ENCODE data around the gene NEK10. TPM values are rescaled to one million over a fixed set of nuclear protein-coding genes. Genes with fewer than 3 reads are reported as not detected.

NEK10 gene
- total RNA-seq, 1 donor from 2014 or later: 3.3 TPM

DNA sequence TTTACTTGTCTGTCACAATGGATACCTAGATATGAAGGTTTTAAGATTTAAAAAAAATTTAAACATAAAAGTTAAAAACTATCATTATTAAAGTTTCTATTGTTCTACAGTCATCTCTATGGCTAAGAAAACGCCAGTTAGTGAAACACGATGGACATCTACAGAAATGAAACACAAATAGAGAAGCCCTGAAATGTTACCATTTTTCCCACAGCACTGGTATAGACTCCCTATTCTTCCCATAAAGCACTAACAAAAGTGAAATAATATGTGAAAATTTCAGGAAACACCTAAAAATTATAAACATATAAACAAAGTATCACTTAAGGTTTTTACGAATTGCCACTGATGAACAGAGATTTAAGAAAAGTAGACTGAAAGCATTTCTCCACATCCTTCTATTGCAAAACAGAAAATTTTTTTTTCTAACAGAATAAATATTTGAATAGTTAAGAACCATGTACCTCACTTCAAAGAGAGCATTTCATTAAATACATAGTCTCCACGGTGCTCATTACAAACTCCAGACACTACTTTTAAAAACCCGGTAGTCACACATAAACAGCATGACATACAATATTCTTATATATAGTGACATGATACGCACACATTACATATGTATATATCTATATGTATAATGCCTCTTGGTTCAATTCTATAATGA is 7.1 kb upstream of the NEK10 start:
- no peaks in the 10 kb centered on the region for H3K27me3 Mint-ChIP-seq
- no peak for DNase-seq (ENCODE audit: low spot score, unreplicated experiment)
- H3K4me3 Mint-ChIP-seq (ENCODE audit: low read depth): no peak overlapping the region
- TF ChIP-seq, protein P1, sequence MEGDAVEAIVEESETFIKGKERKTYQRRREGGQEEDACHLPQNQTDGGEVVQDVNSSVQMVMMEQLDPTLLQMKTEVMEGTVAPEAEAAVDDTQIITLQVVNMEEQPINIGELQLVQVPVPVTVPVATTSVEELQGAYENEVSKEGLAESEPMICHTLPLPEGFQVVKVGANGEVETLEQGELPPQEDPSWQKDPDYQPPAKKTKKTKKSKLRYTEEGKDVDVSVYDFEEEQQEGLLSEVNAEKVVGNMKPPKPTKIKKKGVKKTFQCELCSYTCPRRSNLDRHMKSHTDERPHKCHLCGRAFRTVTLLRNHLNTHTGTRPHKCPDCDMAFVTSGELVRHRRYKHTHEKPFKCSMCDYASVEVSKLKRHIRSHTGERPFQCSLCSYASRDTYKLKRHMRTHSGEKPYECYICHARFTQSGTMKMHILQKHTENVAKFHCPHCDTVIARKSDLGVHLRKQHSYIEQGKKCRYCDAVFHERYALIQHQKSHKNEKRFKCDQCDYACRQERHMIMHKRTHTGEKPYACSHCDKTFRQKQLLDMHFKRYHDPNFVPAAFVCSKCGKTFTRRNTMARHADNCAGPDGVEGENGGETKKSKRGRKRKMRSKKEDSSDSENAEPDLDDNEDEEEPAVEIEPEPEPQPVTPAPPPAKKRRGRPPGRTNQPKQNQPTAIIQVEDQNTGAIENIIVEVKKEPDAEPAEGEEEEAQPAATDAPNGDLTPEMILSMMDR (IDR thresholded peaks at IDR 0.05; ENCODE audit: unreplicated experiment): no peak
- H3K4me1 Mint-ChIP-seq (ENCODE audit: low read depth): no peaks in the 10 kb centered on the region
- peaks cover 7% of the 10 kb centered on the region for H3K36me3 Mint-ChIP-seq (ENCODE audit: insufficient read depth)
- H3K27ac Mint-ChIP-seq: no peak overlapping the region
- no peaks in the 10 kb centered on the region for H3K9me3 Mint-ChIP-seq (ENCODE audit: low read depth)

DNA sequence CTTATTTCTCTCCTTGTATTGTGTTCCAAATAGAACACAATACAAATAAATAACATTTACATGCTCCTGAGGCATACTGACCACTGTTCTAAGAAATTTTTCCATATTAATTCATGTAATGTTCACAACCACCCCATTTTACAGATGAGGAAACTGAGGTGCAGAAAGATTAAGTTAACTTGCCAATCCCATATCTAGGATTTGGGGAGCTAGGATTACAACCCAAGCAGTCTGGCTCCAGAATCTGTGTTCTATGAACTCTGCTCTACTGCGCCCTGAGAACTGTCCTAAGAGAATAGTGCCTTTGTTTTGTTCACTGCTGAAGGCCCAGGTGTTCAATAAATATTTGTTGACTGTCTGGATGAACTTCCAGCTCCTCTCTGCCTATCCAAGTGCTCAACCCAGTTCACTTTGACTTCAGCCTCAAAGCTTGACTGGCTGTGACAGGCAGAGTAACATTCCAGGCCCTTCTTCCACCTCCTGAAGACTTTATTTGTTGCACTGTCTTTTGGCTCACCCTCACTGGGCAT is 3.1 kb downstream of the NEK10 start:
- no peaks in the 10 kb centered on the region for H3K9me3 Mint-ChIP-seq (ENCODE audit: low read depth)
- peaks cover 3% of the 10 kb centered on the region for H3K27me3 Mint-ChIP-seq
- H3K4me1 Mint-ChIP-seq (ENCODE audit: low read depth): peaks cover 6% of the 10 kb centered on the region
- peak overlapping the region; percentile 38 for H3K27ac Mint-ChIP-seq
- DNase-seq (ENCODE audit: low spot score, unreplicated experiment): no peak
- no peaks in the 10 kb centered on the region for H3K36me3 Mint-ChIP-seq (ENCODE audit: insufficient read depth)
- TF ChIP-seq, protein P1 (IDR thresholded peaks at IDR 0.05; ENCODE audit: unreplicated experiment): no peak
- H3K4me3 Mint-ChIP-seq (ENCODE audit: low read depth): no peak overlapping the region

DNA sequence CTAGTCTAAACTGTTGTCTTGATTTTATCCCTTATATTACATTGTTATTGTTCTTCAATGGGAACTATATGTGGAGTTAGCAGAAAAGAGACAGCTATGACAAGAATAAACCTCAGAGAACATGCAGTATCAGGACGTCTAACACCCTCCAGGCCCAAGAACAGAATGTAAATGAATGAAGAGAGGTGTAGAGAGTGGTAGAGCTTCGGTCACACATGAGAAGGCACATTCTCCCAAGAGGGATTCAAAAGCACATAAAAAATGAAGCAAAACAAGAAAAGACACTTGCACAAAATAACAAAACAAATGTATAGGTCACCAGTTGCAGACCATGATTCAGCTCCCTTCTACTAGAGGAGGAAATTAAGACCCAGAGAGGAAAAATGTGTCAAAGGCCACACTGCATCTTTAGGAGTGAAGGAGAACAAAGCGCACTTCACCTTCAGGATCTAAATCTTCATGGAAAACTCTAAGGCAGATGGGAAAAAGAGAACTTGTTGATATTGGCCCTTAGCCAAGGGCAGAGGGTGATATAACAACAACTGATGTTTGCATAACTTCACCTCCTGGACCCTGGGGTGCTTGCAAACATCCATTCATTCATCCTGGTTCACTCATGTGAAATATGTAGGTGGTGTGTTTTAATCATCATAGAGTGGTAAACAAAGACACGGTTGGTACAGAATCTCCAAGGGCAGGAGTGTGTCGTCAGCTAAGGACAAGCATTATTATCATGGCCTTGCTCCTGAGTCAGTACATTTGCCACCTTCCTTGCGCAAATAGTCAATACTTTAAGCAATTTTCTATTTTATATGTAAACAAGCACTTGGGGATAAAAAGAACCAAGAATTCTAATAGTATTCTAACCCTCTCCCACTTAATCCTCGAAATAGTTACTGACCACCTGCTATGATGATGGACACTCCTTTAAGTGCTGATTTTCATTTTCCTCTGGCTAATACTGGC is 8.8 kb downstream of the NEK10 start:
- no peak for DNase-seq (ENCODE audit: low spot score, unreplicated experiment)
- no peaks in the 10 kb centered on the region for H3K27me3 Mint-ChIP-seq
- peaks cover 13% of the 10 kb centered on the region for H3K4me1 Mint-ChIP-seq (ENCODE audit: low read depth)
- H3K9me3 Mint-ChIP-seq (ENCODE audit: low read depth): no peaks in the 10 kb centered on the region
- H3K4me3 Mint-ChIP-seq (ENCODE audit: low read depth): no peak overlapping the region
- no peaks in the 10 kb centered on the region for H3K36me3 Mint-ChIP-seq (ENCODE audit: insufficient read depth)
- TF ChIP-seq, protein P1 (IDR thresholded peaks at IDR 0.05; ENCODE audit: unreplicated experiment): no peak
- peak overlapping the region; percentile 14 for H3K27ac Mint-ChIP-seq

DNA sequence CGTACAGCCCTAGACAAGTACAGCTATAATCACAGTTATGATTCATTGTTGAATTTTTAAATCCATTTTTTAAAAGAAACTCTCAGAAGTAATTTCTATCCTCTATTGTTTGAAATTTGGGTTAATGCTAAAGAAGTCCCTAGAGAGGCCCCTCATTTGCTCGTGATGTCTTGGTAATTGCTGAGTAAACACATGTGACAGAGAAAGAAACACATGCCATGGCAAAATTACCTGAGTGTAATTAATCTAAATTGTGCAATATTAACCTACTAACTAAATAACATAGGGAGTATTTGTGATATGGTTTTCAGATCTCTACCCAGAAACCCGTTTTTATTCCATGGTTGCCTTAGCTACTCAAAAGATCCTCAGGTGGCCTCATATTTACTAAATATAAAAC is 10.8 kb downstream of the NEK10 start:
- no peaks in the 10 kb centered on the region for H3K9me3 Mint-ChIP-seq (ENCODE audit: low read depth)
- no peak overlapping the region for H3K4me3 Mint-ChIP-seq (ENCODE audit: low read depth)
- H3K36me3 Mint-ChIP-seq (ENCODE audit: insufficient read depth): no peaks in the 10 kb centered on the region
- DNase-seq (ENCODE audit: low spot score, unreplicated experiment): no peak
- no peak overlapping the region for H3K27ac Mint-ChIP-seq
- TF ChIP-seq, protein P1 (IDR thresholded peaks at IDR 0.05; ENCODE audit: unreplicated experiment): no peak
- H3K27me3 Mint-ChIP-seq: no peaks in the 10 kb centered on the region
- peaks cover 13% of the 10 kb centered on the region for H3K4me1 Mint-ChIP-seq (ENCODE audit: low read depth)

DNA sequence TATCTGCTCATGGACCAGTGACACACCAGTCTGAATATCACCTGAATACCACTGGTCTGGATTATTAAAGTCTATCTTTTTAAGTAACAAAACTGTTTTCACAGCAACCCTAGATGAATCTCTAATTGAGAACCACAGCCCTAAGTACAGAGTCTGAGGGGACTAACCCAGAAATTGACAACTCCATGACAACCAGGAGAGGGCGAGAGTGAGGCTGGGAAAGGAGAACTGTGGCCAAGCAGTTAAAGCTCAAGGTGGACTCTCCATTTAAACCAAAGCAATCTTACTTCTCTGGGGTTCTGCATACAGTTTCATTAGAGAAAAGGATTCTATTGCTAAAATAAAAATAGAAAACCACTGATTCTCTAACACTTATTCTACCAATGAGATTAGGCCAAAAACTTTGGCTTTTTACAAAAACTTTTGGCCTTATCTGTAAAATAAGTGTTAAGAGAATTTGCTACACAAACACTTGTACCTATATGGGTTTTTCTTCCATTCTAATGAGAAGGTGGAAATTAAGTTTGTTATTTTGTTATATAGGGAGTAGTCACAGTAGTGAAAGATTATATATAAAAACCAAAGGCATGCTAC is 11.4 kb downstream of the NEK10 start:
- Mint-ChIP-seq H3K4me1 (ENCODE audit: low read depth) (peaks cover 13% of the 10 kb centered on the region), H3K27me3 (no peaks in the 10 kb centered on the region), H3K4me3 (ENCODE audit: low read depth) (no peak overlapping the region), H3K9me3 (ENCODE audit: low read depth) (no peaks in the 10 kb centered on the region), H3K27ac (no peak overlapping the region), H3K36me3 (ENCODE audit: insufficient read depth) (no peaks in the 10 kb centered on the region)
- no peak for DNase-seq (ENCODE audit: low spot score, unreplicated experiment)
- TF ChIP-seq, protein P1 (IDR thresholded peaks at IDR 0.05; ENCODE audit: unreplicated experiment): peak; percentile 67

Measured in progenitor cell of endocrine pancreas (in vitro differentiated cells).